Naive thymus-derived CD8-positive, alpha-beta T cell (primary cell): ENCODE measurements around the gene PALLD. TPM values are rescaled to one million over a fixed set of nuclear protein-coding genes. Genes with fewer than 3 reads are reported as not detected.

ENCODE experiments used
- ATAC-seq, 2 donors: fragments of 150-1000 bp; cut with Tn5 transposase in 1 of 2; sonication (Bioruptor Pico), chemical (Tn5 transposase) in 1 of 2; 1 replicate in 1 of 2; 2 replicates in 1 of 2; pipeline ENCODE4 v1.10.0; 2021; ENCODE audit warnings: mild to moderate bottlenecking in 2 of 2, moderate library complexity in 2 of 2
- POLR2A ChIA-PET: fragments of 350-600 bp; sonication (Branson Sonifier 250); formaldehyde crosslinking; loops from one replicate; lab custom pipeline; 2021; ENCODE audit warnings: antibody characterized with exemption; lab: Charles Lee
- DNase-seq, 10 donors: peaks; one replicate each; pipeline versions ENCODE4 v3.0.0 to v3.0.0-alpha.2; 2020 to 2022
- H3K27ac Mint-ChIP-seq, 10 donors: one replicate each; pipeline ENCODE4 v1.8.0; 2020 to 2022; ENCODE audit warnings: mild to moderate bottlenecking in 10 of 10, mixed read lengths in 10 of 10, moderate library complexity in 4 of 10, inconsistent platforms in 1 of 10
- H3K27me3 Mint-ChIP-seq, 5 donors: one replicate each; pipeline ENCODE4 v1.8.0; 2021 to 2022; ENCODE audit warnings: mixed read lengths in 5 of 5
- H3K36me3 Mint-ChIP-seq, 3 donors: one replicate each; pipeline ENCODE4 v1.8.0; 2020 to 2022; ENCODE audit warnings: mixed read lengths in 3 of 3, mild to moderate bottlenecking in 2 of 3, inconsistent platforms in 1 of 3
- H3K4me1 Mint-ChIP-seq, 4 donors: one replicate each; pipeline ENCODE4 v1.8.0; 2021 to 2022; ENCODE audit warnings: mixed read lengths in 4 of 4
- H3K4me3 Mint-ChIP-seq, 10 donors: one replicate each; pipeline ENCODE4 v1.8.0; 2020 to 2022; ENCODE audit warnings: mild to moderate bottlenecking in 10 of 10, mixed read lengths in 10 of 10, moderate library complexity in 6 of 10, inconsistent platforms in 1 of 10
- H3K9me3 Mint-ChIP-seq, 9 donors: one replicate each; pipeline ENCODE4 v1.8.0; 2020 to 2022; ENCODE audit warnings: mixed read lengths in 9 of 9, mild to moderate bottlenecking in 3 of 9, inconsistent platforms in 1 of 9, moderate library complexity in 1 of 9
- polyA plus RNA-seq, 3 donors: library from polyadenylated mRNA; unstranded; fragments of 300-500 nt; fragmentation: Illumina TruSeq; gene quantifications; one replicate each; pipeline ENCODE4 v1.2.3, GENCODE V29; 2021
- total RNA-seq, 8 experiments: library from RNA in 2 of 8; stranded (reverse) in 2 of 8; gene quantifications; one replicate each; pipeline ENCODE4 v1.2.3 and lab custom pipeline; 2021 to 2026

PALLD gene
- total and polyA plus RNA-seq, 5 experiments from 2014 or later = 0.08 to 0.34 (median 0.32) TPM; not detected in 2

DNA sequence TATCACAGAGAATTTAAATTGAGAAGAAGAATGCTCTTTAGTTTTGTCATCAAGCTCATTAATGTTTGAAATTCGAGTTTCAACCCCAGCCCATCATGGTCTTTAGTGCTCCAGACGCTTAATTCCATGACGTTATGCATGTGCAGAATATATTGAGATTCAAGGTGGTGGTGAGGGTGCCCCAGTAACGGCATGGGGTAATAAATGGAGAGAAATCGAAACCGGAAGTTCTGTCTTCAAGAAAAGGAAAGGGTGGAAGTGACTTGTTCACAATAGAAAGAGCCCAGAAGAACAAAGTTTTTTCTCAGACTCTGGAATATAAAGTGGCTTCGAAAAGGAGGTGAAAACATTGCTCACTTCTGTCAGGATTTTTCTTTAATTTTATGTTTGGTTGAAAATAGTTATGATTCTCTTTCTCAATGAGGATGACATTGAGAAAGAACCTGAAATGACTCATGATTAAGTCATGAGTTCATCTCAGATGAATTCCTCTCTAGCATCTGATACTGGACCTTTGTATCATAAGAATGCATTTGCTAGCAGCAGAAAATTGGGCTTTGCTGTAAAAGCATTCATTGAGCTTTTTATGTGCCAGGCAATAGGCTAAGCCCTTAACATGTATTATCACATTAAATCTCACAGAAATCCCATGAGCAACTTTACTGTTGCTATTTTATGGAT is 15.8 kb upstream of the PALLD start:
- Mint-ChIP-seq H3K27ac (peak overlapping the region; percentile 97 to 100 (median 99)), H3K9me3 (no peaks in the 10 kb centered on the region), H3K27me3 (no peaks in the 10 kb centered on the region), H3K4me1 (peaks cover 31 to 72% (median 62%) of the 10 kb centered on the region in 4 donors), H3K4me3 (peak overlapping the region; percentile 90 to 100 (median 98)), H3K36me3 (peaks cover 0 to 13% (median 0%) of the 10 kb centered on the region in 3 donors)
- POLR2A ChIA-PET = interaction anchor here (0.5 to 2.7 kb wide), 6 partner anchors 21 to 1546 kb away, joined by 3 to 21 read pairs (median 6); partner anchors contain the start of gene DDX60
- peak; percentile 70 to 76 for ATAC-seq
- DNase-seq = peak; percentile 11 to 84 (median 62)

GRCh38 chr4:168483811-168484210 is 13.0 kb upstream of the PALLD start:
- POLR2A ChIA-PET = no interaction called here
- no peak overlapping the region for H3K4me3 Mint-ChIP-seq
- H3K27me3 Mint-ChIP-seq = no peaks in the 10 kb centered on the region
- ATAC-seq (no peak), DNase-seq (no peak)
- peaks cover 0 to 1% (median 0%) of the 10 kb centered on the region in 3 donors for H3K36me3 Mint-ChIP-seq
- peaks cover 22 to 47% (median 39%) of the 10 kb centered on the region in 4 donors for H3K4me1 Mint-ChIP-seq
- H3K27ac Mint-ChIP-seq = peak overlapping the region in 1 of 10 donors; percentile 99
- no peaks in the 10 kb centered on the region for H3K9me3 Mint-ChIP-seq

- no peaks in the 10 kb centered on the region for H3K9me3 Mint-ChIP-seq
- peak overlapping the region in 2 of 10 donors; percentile 32 to 75 for H3K27ac Mint-ChIP-seq
- no peak for DNase-seq
- POLR2A ChIA-PET = no interaction called here
- peaks cover 0 to 4% (median 0%) of the 10 kb centered on the region in 5 donors for H3K27me3 Mint-ChIP-seq
- H3K4me1 Mint-ChIP-seq = peaks cover 20 to 41% (median 34%) of the 10 kb centered on the region in 4 donors
- no peak overlapping the region for H3K4me3 Mint-ChIP-seq
- H3K36me3 Mint-ChIP-seq = no peaks in the 10 kb centered on the region
- ATAC-seq = no peak
Measured at GRCh38 chr4:168484626-168485025, 12.2 kb upstream of the PALLD start.

DNA sequence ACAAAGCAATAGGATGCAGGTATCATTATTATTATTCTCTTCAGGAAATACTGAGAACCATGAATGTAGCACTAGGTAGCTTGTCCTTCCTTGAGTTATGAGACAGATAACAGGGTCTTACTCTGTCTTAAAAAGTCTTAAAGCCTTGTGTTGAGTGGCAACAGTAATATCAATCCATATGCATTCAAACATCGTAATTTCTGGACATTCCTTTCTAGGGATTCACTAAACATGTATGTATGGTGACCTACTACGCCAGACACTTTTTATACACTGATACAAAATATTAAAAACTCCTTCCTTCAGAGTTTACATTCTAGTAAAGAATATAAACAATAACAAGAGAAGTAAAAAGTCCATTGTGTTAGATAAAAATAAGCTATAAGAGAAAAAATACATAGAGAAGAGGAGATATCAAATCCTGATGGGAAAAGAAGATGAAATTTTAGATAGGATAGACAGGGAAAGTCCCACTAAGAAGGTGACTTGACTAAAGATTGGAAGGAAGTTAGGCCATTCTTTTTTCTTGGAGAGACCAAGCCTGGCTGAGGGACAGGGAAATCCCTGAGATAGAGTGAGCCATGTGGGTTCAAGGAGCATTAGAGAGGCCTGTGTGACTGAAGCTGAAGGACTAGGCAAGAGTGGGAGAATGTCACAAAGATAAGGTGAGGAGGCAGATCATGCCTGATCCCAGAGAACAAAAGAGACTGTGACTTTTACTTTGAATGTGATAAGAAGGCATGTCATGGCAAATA is 11.5 kb upstream of the PALLD start:
- no peaks in the 10 kb centered on the region for H3K9me3 Mint-ChIP-seq
- H3K4me1 Mint-ChIP-seq = peaks cover 18 to 38% (median 30%) of the 10 kb centered on the region in 4 donors
- no peaks in the 10 kb centered on the region for H3K36me3 Mint-ChIP-seq
- peaks cover 0 to 4% (median 0%) of the 10 kb centered on the region in 5 donors for H3K27me3 Mint-ChIP-seq
- no peak overlapping the region for H3K27ac Mint-ChIP-seq
- DNase-seq (no peak), ATAC-seq (no peak)
- H3K4me3 Mint-ChIP-seq = no peak overlapping the region
- POLR2A ChIA-PET = no interaction called here

DNA sequence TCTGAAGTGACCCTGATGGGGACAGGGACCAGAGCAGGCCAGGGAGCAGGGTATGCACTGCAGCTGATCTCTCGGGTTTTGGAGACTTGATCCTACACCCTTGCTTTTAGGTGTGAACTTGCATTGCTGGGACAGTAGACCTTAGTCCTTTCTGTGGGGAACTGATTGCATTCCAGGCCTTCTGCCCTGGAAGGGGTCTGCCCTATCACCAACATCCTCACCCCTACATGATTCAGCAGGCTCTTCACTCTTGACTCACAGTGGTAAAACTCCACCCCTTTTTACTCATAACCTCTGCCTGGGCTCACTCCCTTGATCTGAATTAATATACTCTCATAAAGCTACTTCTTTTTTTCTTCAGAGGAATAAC is 10.0 kb upstream of the PALLD start:
- peaks cover 14 to 22% (median 17%) of the 10 kb centered on the region in 4 donors for H3K4me1 Mint-ChIP-seq
- no peak overlapping the region for H3K4me3 Mint-ChIP-seq
- H3K27me3 Mint-ChIP-seq = peaks cover 0 to 9% (median 4%) of the 10 kb centered on the region in 5 donors
- POLR2A ChIA-PET = no interaction called here
- no peaks in the 10 kb centered on the region for H3K36me3 Mint-ChIP-seq
- DNase-seq (no peak), ATAC-seq (no peak)
- peak overlapping the region in 1 of 10 donors; percentile 31 for H3K27ac Mint-ChIP-seq
- no peaks in the 10 kb centered on the region for H3K9me3 Mint-ChIP-seq

DNA sequence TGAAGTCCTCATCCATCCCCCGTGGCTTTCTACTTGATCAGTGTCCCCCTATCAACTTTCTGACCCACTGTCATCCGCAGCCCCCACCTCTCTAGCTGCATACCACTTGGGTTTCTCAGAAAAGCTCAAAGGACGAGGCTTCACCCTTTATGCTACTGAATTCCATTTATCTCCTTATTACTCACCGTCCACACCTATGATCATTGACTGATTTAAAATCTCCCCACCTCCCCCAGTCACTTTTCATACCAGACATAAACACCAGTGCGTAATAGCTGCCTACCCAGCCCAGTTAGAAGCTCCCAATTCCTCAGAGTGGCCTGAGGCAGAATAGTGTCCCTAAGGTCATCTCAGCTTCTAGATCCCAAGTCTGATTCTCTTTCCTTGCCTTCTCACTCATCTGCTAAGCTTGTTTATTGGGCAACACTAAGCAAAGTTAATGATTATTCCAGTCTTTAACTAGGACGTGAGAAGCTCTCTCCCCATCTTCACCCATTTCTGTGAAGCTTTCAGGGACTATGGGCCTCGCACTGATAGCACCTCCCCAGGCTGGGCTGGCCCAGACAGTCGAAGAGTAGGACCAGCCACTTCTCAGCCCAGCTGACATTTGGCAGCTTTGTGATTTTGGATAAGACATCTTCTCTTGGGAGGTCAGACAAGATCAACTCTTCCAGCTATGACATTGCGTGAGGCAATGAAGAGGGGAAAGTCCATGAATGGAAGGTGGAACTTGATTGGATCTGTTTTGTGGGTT is 9.4 kb upstream of the PALLD start:
- H3K4me1 Mint-ChIP-seq = peaks cover 8 to 16% (median 11%) of the 10 kb centered on the region in 4 donors
- ATAC-seq (no peak), DNase-seq (no peak)
- no peak overlapping the region for H3K4me3 Mint-ChIP-seq
- H3K9me3 Mint-ChIP-seq = no peaks in the 10 kb centered on the region
- H3K36me3 Mint-ChIP-seq = no peaks in the 10 kb centered on the region
- H3K27ac Mint-ChIP-seq = peak overlapping the region in 2 of 10 donors; percentile 16 to 31
- POLR2A ChIA-PET = no interaction called here
- H3K27me3 Mint-ChIP-seq = peaks cover 0 to 12% (median 4%) of the 10 kb centered on the region in 5 donors

GRCh38 chr4:168488869-168489274 is 8.0 kb upstream of the PALLD start:
- POLR2A ChIA-PET = no interaction called here
- Mint-ChIP-seq H3K27me3 (peaks cover 0 to 26% (median 9%) of the 10 kb centered on the region in 5 donors), H3K36me3 (no peaks in the 10 kb centered on the region), H3K9me3 (no peaks in the 10 kb centered on the region), H3K4me3 (no peak overlapping the region), H3K27ac (no peak overlapping the region), H3K4me1 (peaks cover 0 to 4% (median 1%) of the 10 kb centered on the region in 4 donors)
- ATAC-seq = no peak
- no peak for DNase-seq

- Mint-ChIP-seq H3K27ac (no peak overlapping the region), H3K9me3 (no peaks in the 10 kb centered on the region), H3K4me3 (no peak overlapping the region), H3K36me3 (no peaks in the 10 kb centered on the region), H3K4me1 (peaks cover 0 to 3% (median under 1%) of the 10 kb centered on the region in 4 donors), H3K27me3 (peaks cover 0 to 28% (median 9%) of the 10 kb centered on the region in 5 donors)
- ATAC-seq (no peak), DNase-seq (no peak)
- POLR2A ChIA-PET = interaction anchor here (0.6 kb wide), 1 partner anchor 10 kb away, joined by 3 read pairs; no protein-coding TSS in a partner anchor
Measured at GRCh38 chr4:168489616-168490015, 7.2 kb upstream of the PALLD start.

- Mint-ChIP-seq H3K4me1 (peaks cover 0 to 3% (median 0%) of the 10 kb centered on the region in 4 donors), H3K27me3 (peaks cover 0 to 28% (median 9%) of the 10 kb centered on the region in 5 donors), H3K4me3 (no peak overlapping the region), H3K9me3 (no peaks in the 10 kb centered on the region), H3K27ac (no peak overlapping the region), H3K36me3 (no peaks in the 10 kb centered on the region)
- POLR2A ChIA-PET = no interaction called here
- ATAC-seq = no peak
- DNase-seq = no peak
Measured at GRCh38 chr4:168490711-168491110, 6.1 kb upstream of the PALLD start.

GRCh38 chr4:168491563-168491962 is 5.3 kb upstream of the PALLD start:
- Mint-ChIP-seq H3K36me3 (no peaks in the 10 kb centered on the region), H3K9me3 (no peaks in the 10 kb centered on the region), H3K27ac (no peak overlapping the region), H3K4me1 (peaks cover 0 to 3% (median 0%) of the 10 kb centered on the region in 4 donors), H3K4me3 (no peak overlapping the region), H3K27me3 (peaks cover 0 to 28% (median 9%) of the 10 kb centered on the region in 5 donors)
- no peak for DNase-seq
- POLR2A ChIA-PET = no interaction called here
- no peak for ATAC-seq

DNA sequence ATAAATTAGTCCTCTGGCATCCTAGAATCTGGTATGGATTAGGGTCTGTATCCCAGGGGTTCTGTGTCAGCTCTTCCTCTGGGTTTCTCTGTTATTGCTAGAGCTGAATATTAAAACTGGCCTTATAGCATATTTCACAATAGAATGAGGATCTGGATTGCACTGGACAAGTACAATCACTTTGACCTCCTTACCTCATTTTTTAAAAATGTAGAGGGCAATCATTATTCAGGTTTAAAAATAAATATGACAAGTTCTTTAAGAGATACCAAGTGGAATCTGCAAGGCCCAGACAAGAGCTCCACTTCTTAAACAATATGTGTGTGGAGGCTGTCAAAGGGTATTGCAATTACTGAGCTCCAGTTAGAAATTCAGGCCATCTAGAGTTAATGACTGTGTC is 1.4 kb downstream of the PALLD start:
- H3K4me3 Mint-ChIP-seq = no peak overlapping the region
- no peaks in the 10 kb centered on the region for H3K9me3 Mint-ChIP-seq
- peaks cover 0 to 12% (median 4%) of the 10 kb centered on the region in 5 donors for H3K27me3 Mint-ChIP-seq
- POLR2A ChIA-PET = no interaction called here
- ATAC-seq (no peak), DNase-seq (no peak)
- no peaks in the 10 kb centered on the region for H3K36me3 Mint-ChIP-seq
- H3K27ac Mint-ChIP-seq = no peak overlapping the region
- peaks cover 0 to 6% (median 3%) of the 10 kb centered on the region in 4 donors for H3K4me1 Mint-ChIP-seq

- no peak for ATAC-seq
- Mint-ChIP-seq H3K36me3 (no peaks in the 10 kb centered on the region), H3K4me1 (peaks cover 0 to 10% (median 4%) of the 10 kb centered on the region in 4 donors), H3K9me3 (no peaks in the 10 kb centered on the region), H3K4me3 (no peak overlapping the region), H3K27ac (no peak overlapping the region), H3K27me3 (peaks cover 0 to 12% (median 0%) of the 10 kb centered on the region in 5 donors)
- POLR2A ChIA-PET = no interaction called here
- no peak for DNase-seq
Measured at GRCh38 chr4:168499241-168499640, 2.4 kb downstream of the PALLD start.
